PC-9 (cell line): ENCODE measurements around the gene TMOD1. TPM values are rescaled to one million over a fixed set of nuclear protein-coding genes. Genes with fewer than 3 reads are reported as not detected.

Source experiments
- BruUV-seq: library from RNA; stranded (reverse); fragments of 400-500 nt; replicated peaks from 2 replicates; lab custom pipeline; 2021; lab: Mats Ljungman, UMichigan
- CTCF ChIA-PET: fragments of 300-600 bp; sonication (Branson Sonifier 250); formaldehyde crosslinking; loops from one replicate; lab custom pipeline; 2022; ENCODE audit warnings: antibody characterized with exemption; lab: Charles Lee
- POLR2A ChIA-PET: fragments of 300-600 bp; sonication (Branson Sonifier 250); formaldehyde crosslinking; loops from one replicate; lab custom pipeline; 2022; ENCODE audit warnings: antibody characterized with exemption; ENCODE audit not compliant: unreplicated experiment; lab: Charles Lee
- DNase-seq, 2 experiments: peaks; one replicate each; pipeline versions ENCODE4 v3.0.0 to v3.0.0-alpha.2; 2015 to 2022; ENCODE audit warnings: mixed read lengths in 1 of 2
- H2AFZ ChIP-seq: fragments of 200-600 bp; sonication (generic); 2 replicates; pipeline ENCODE4 v1.8.1; 2017; ENCODE audit warnings: antibody characterized with exemption
- H3F3A ChIP-seq: fragments of 200-600 bp; sonication (generic); 2 replicates; pipeline ENCODE4 v1.8.1; 2017; ENCODE audit warnings: antibody characterized with exemption, mild to moderate bottlenecking, low read depth; ENCODE audit not compliant: insufficient read depth
- H3K27ac ChIP-seq: fragments of 200-600 bp; sonication (generic); 2 replicates; pipeline ENCODE4 v1.6.1; 2016; ENCODE audit warnings: mixed run types
- H3K27me3 ChIP-seq: fragments of 200-600 bp; sonication (generic); 2 replicates; pipeline ENCODE4 v1.6.1; 2016; ENCODE audit warnings: low read depth, mixed run types; ENCODE audit not compliant: insufficient read depth
- H3K36me3 ChIP-seq: fragments of 200-600 bp; sonication (generic); 2 replicates; pipeline ENCODE4 v1.6.1; 2016; ENCODE audit warnings: low read depth, mixed run types
- H3K4me1 ChIP-seq: fragments of 200-600 bp; sonication (generic); replicated peaks from 2 replicates; pipeline ENCODE4 v1.6.1; 2016; ENCODE audit warnings: mixed run types; ENCODE audit not compliant: insufficient read depth
- H3K4me2 ChIP-seq: fragments of 200-600 bp; sonication (generic); 2 replicates; pipeline ENCODE4 v1.6.1; 2017; ENCODE audit warnings: mixed run types
- H3K4me3 ChIP-seq: fragments of 200-600 bp; sonication (generic); 2 replicates; pipeline ENCODE4 v1.6.1; 2016; ENCODE audit warnings: mixed run types
- H3K79me2 ChIP-seq: fragments of 200-600 bp; sonication (generic); 2 replicates; pipeline ENCODE4 v1.6.1; 2017; ENCODE audit warnings: low read depth, mixed run types
- H3K9me2 ChIP-seq: fragments of 200-600 bp; sonication (generic); 2 replicates; pipeline ENCODE4 v1.8.1; 2017; ENCODE audit warnings: mild to moderate bottlenecking; ENCODE audit not compliant: insufficient read depth
- H3K9me3 ChIP-seq: fragments of 200-600 bp; sonication (generic); 2 replicates; pipeline ENCODE4 v1.8.1; 2016; ENCODE audit warnings: low read depth; ENCODE audit not compliant: insufficient read depth
- H4K20me1 ChIP-seq: fragments of 200-600 bp; sonication (generic); 2 replicates; pipeline ENCODE4 v1.8.1; 2017; ENCODE audit not compliant: insufficient read depth
- CTCF ChIP-seq: fragments of 200-600 bp; sonication (generic); conservative IDR thresholded peaks from 2 replicates; pipeline ENCODE4 v1.6.1; 2017; ENCODE audit warnings: mixed run types, antibody characterized with exemption, mild to moderate bottlenecking, moderate library complexity
- EZH2 ChIP-seq: fragments of 200-600 bp; sonication (generic); IDR thresholded peaks from 2 replicates; pipeline ENCODE4 v1.8.0; 2017; ENCODE audit warnings: antibody characterized with exemption, low read depth
- intact Hi-C: fragments of 100-400 bp; cut with micrococcal nuclease; formaldehyde crosslinking; loops from one replicate; pipeline ENCODE4 v1.10.0; 2022; ENCODE audit not compliant: unreplicated experiment
- total RNA-seq: library from RNA; stranded (reverse); gene quantifications from 2 replicates; pipeline ENCODE4 v1.2.3, GENCODE V29; 2021

Gene TMOD1
- total RNA-seq, 1 experiment from 2014 or later, result 6.8 TPM

GRCh38 chr9:97625620-97626019 is 124.2 kb downstream of the TMOD1 start:
- peaks cover 8% of the 10 kb centered on the region; the same call in 1 of the 2 replicates for H3K36me3 ChIP-seq
- no peaks in the 10 kb centered on the region for H3K27me3 ChIP-seq
- intact Hi-C loops, result no loop called here
- TF ChIP-seq CTCF (no peak), EZH2 (no peak)
- ChIA-PET POLR2A (no interaction called here), CTCF (no interaction called here)
- H3K27ac ChIP-seq, result no peak overlapping the region
- no TSS peak for BruUV-seq
- no peak for DNase-seq
- peaks cover 33% of the 10 kb centered on the region for H3K79me2 ChIP-seq
- no peaks in the 10 kb centered on the region for H4K20me1 ChIP-seq
- H3K4me1 ChIP-seq, result no peaks in the 10 kb centered on the region
- peaks cover 2% of the 10 kb centered on the region; the same call in 1 of the 2 replicates for H3F3A ChIP-seq
- no peaks in the 10 kb centered on the region for H3K9me3 ChIP-seq
- H3K9me2 ChIP-seq, result no peaks in the 10 kb centered on the region
- no peak overlapping the region for H3K4me3 ChIP-seq
- H2AFZ ChIP-seq, result no peak overlapping the region
- H3K4me2 ChIP-seq, result no peak overlapping the region

- DNase-seq, result no peak
- Histone ChIP-seq H3K79me2 (peaks cover 49% of the 10 kb centered on the region), H3K9me2 (no peaks in the 10 kb centered on the region), H3K27ac (no peak overlapping the region), H3K4me1 (peaks cover 13% of the 10 kb centered on the region), H2AFZ (no peak overlapping the region), H3K4me3 (no peak overlapping the region), H3K9me3 (no peaks in the 10 kb centered on the region), H3K36me3 (peaks cover 8% of the 10 kb centered on the region; the same call in 1 of the 2 replicates), H4K20me1 (no peaks in the 10 kb centered on the region), H3K4me2 (no peak overlapping the region), H3K27me3 (no peaks in the 10 kb centered on the region), H3F3A (peaks cover 22% of the 10 kb centered on the region)
- CTCF ChIA-PET, result no interaction called here
- POLR2A ChIA-PET, result no interaction called here
- BruUV-seq, result no TSS peak
- intact Hi-C loops, result no loop called here
- TF ChIP-seq CTCF (no peak), EZH2 (no peak)
Observed at GRCh38 chr9:97627624-97628023, 126.2 kb downstream of the TMOD1 start.

GRCh38 chr9:97628668-97629067 is 127.2 kb downstream of the TMOD1 start:
- BruUV-seq, result no TSS peak
- H3K27ac ChIP-seq, result no peak overlapping the region
- no peak overlapping the region for H2AFZ ChIP-seq
- intact Hi-C loops, result no loop called here
- no peaks in the 10 kb centered on the region for H3K9me3 ChIP-seq
- H3K4me3 ChIP-seq, result no peak overlapping the region
- peaks cover 49% of the 10 kb centered on the region for H3K79me2 ChIP-seq
- no peaks in the 10 kb centered on the region for H4K20me1 ChIP-seq
- H3K36me3 ChIP-seq, result 0 out of 2 replicates have a peak, but pooled peaks cover 8% of the 10 kb centered on the region
- H3F3A ChIP-seq, result peaks cover 30% of the 10 kb centered on the region
- no peak overlapping the region for H3K4me2 ChIP-seq
- CTCF ChIA-PET, result no interaction called here
- TF ChIP-seq EZH2 (no peak), CTCF (no peak)
- H3K9me2 ChIP-seq, result no peaks in the 10 kb centered on the region
- POLR2A ChIA-PET, result no interaction called here
- peaks cover 13% of the 10 kb centered on the region for H3K4me1 ChIP-seq
- DNase-seq, result no peak
- H3K27me3 ChIP-seq, result no peaks in the 10 kb centered on the region
